GM12874 (cell line): ENCODE data around the gene TCTN3.

Source experiments
- CTCF ChIP-seq: IDR thresholded peaks from 2 replicates; pipeline ENCODE4 v1.5.1; 2011; ENCODE audit warnings: low read depth, mild to moderate bottlenecking, control low read depth, low read length, moderate library complexity; ENCODE audit not compliant: insufficient read depth

The TCTN3 gene

GRCh38 chr10:95640891-95641315 lies 52.8 kb downstream of the TCTN3 start:
- TF ChIP-seq CTCF = no peak

- TF ChIP-seq CTCF = no peak
Observed at GRCh38 chr10:95637911-95638310, 55.8 kb downstream of the TCTN3 start.

GRCh38 chr10:95637140-95637539 lies 56.6 kb downstream of the TCTN3 start:
- TF ChIP-seq CTCF = no peak

GRCh38 chr10:95635319-95635733 lies 58.4 kb downstream of the TCTN3 start:
- TF ChIP-seq CTCF = no peak

GRCh38 chr10:95628786-95629185 lies 64.9 kb downstream of the TCTN3 start:
- no peak for TF ChIP-seq CTCF

DNA sequence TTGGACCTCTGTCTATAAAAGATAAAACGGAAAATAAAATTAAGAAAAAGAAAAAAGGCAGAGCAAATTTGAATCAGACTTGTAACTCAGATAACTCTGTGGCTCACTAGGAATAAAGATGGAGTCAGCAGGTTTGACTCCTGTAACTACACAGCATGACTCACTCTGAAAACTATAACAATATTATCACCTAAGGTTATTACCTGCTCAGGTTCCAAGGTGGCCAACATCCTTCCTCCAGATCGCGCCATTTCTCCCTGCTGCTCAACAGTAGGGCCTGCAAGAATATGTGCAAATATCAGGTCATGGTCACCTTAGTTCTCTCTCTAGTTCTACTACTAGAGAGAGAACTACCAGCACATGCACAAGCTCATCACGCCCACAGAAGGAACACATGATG lies 67.2 kb downstream of the TCTN3 start:
- no peak for TF ChIP-seq CTCF

DNA sequence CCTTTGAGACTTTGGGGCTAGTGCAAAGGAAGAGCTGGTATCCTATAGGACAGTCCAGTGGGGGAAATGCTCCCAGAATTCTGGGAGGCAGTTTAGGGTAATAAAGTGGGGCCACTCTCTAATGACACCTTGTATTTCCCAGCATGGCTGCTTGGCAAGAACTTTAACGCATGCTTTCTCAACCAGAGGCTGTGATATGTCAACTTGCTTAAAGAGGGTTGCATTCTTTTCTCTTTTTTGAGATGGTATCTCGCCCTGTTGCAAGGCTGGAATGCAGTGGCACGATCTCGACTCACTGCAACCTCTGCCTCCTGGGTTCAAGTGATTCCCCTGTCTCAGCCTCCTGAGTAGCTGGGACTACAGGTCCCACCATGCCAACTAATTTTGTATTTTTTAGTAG lies 75.6 kb downstream of the TCTN3 start:
- TF ChIP-seq CTCF = no peak

- no peak for TF ChIP-seq CTCF
Observed at GRCh38 chr10:95616446-95616845, 77.3 kb downstream of the TCTN3 start.
